Upper lobe of left lung (tissue), 6 donors: ENCODE results near the gene KIAA1755. TPM values are rescaled to one million over a fixed set of nuclear protein-coding genes. Genes with fewer than 3 reads are reported as not detected.
A peak's percentile ranks its signal among the peaks of the same experiment; 100 is the strongest.

Experiments used
- ATAC-seq, 2 donors: fragments of 200-7000 bp; cut with Tn5 transposase; one replicate each; pipeline ENCODE4 v1.9.1; 2022; ENCODE audit warnings: mild to moderate bottlenecking in 2 of 2, moderate library complexity in 2 of 2; ENCODE audit not compliant: low FRiP score in 2 of 2
- DNase-seq, 2 donors: peaks; one replicate each; pipeline ENCODE4 v3.0.0-alpha.2; 2019 to 2020
- H3K27ac ChIP-seq, 4 donors: fragments of 200-600 bp; sonication (generic); one replicate each; pipeline ENCODE4 v1.5.1; 2016 to 2019
- H3K27me3 ChIP-seq, 4 donors: fragments of 200-600 bp; sonication (generic); one replicate each; pipeline ENCODE4 v1.5.1; 2017 to 2019
- H3K36me3 ChIP-seq, 4 donors: fragments of 200-600 bp; sonication (generic); one replicate each; pipeline ENCODE4 v1.5.1; 2016 to 2019
- H3K4me1 ChIP-seq, 4 donors: fragments of 200-600 bp; sonication (generic); one replicate each; pipeline ENCODE4 v1.5.1; 2018 to 2019
- H3K4me3 ChIP-seq, 4 donors: fragments of 200-600 bp; sonication (generic); one replicate each; pipeline ENCODE4 v1.5.1; 2017 to 2019; ENCODE audit warnings: mild to moderate bottlenecking in 2 of 4, moderate library complexity in 1 of 4
- H3K9me3 ChIP-seq, 4 donors: fragments of 200-600 bp; sonication (generic); one replicate each; pipeline ENCODE4 v1.5.1; 2018 to 2019
- CTCF ChIP-seq, 6 experiments: fragments of 450-650 bp in 4 of 6; fragments of 200-600 bp in 2 of 6; sonication (generic) in 2 of 6; IDR thresholded peaks; one replicate each; pipeline ENCODE4 v1.5.1; 2016 to 2019; ENCODE audit warnings: antibody characterized with exemption in 6 of 6
- EP300 ChIP-seq, 4 donors: sonication (generic); formaldehyde crosslinking; IDR thresholded peaks; one replicate each; pipeline ENCODE4 v1.5.1; 2017; ENCODE audit warnings: antibody characterized with exemption in 4 of 4, control low read depth in 2 of 4
- POLR2A ChIP-seq, 4 donors: fragments of 450-650 bp; IDR thresholded peaks; one replicate each; pipeline ENCODE4 v1.5.1; 2016 to 2017; ENCODE audit warnings: antibody characterized with exemption in 4 of 4, mild to moderate bottlenecking in 2 of 4
- POLR2AphosphoS5 ChIP-seq, 2 donors: sonication (generic); formaldehyde crosslinking; IDR thresholded peaks; one replicate each; pipeline ENCODE4 v1.5.1; 2017; ENCODE audit warnings: antibody characterized with exemption in 2 of 2
- WGBS, 2 donors: methylation state at CpG; one replicate each; pipeline ENCODE4 v1.1.5; 2017 to 2018; 5-methylcytosine and 5-hydroxymethylcytosine counted together
- total RNA-seq, 6 donors: library from RNA; depleted of rRNA in 4 of 6; stranded (reverse); fragments of >200 nt in 4 of 6; gene quantifications; one replicate each; pipeline versions ENCODE4 v1.1.0 to v1.2.1, GENCODE V29; 2016 to 2021
- donor health status: DM: no; HTN: no; CAD: no; lungs with moderate emphysema.
- donor health status: DM: no; HTN: yes; CAD: no; lungs with severe emphysema.

Gene KIAA1755
- total RNA-seq, 6 donors from 2014 or later: 0.15 to 3.1 (median 1.4) TPM

DNA sequence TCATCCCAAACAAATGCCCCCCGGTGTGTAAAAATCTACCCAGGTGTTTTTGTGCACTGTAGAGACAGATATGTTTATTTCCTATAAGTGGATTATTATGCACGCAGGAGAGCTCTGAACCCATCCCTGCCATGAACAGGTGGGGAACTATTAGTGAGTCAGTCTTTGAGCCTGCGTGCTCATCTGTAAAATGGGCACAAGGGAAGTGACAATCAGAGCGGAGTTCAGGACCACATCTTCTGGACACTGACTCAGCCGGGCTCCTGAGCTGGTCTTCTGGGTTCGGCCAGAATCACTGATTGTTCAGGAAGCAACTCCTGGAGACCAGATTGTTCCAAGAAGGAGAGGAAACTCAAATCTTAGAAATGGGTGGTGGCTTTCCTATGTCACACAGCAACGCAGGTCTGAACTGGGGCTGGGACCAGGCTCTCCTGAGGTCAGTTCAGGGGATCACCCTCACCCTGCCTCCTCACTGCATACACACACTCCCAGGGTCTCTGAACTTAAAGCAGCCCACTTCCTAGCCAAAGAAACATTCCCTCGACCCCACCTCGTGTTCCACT is 68.1 kb downstream of the KIAA1755 start:
- no peak overlapping the region for H3K27ac ChIP-seq
- no peak for ATAC-seq
- H3K4me3 ChIP-seq: no peak overlapping the region
- TF ChIP-seq EP300 (IDR thresholded peaks at IDR 0.05): no peak
- TF ChIP-seq POLR2AphosphoS5 (IDR thresholded peaks at IDR 0.05): no peak
- no peak for TF ChIP-seq CTCF (IDR thresholded peaks at IDR 0.05)
- WGBS, 2 donors: 75 to 76% methylated on average over 9 of the region's 9 CpGs
- no peaks in the 10 kb centered on the region for H3K36me3 ChIP-seq
- peaks cover 0 to 25% (median 10%) of the 10 kb centered on the region in 4 donors for H3K4me1 ChIP-seq
- H3K9me3 ChIP-seq: no peaks in the 10 kb centered on the region
- no peak for DNase-seq
- H3K27me3 ChIP-seq: no peaks in the 10 kb centered on the region

- Histone ChIP-seq H3K9me3 (no peaks in the 10 kb centered on the region), H3K4me3 (no peak overlapping the region), H3K36me3 (no peaks in the 10 kb centered on the region), H3K27ac (peak overlapping the region in 1 of 4 donors; percentile 1), H3K4me1 (peaks cover 0 to 18% (median 6%) of the 10 kb centered on the region in 4 donors), H3K27me3 (no peaks in the 10 kb centered on the region)
- DNase-seq (peak in 1 of 2 donors; percentile 32), ATAC-seq (no peak)
- WGBS, 2 donors: 81 to 84% methylated on average over 5 of the region's 5 CpGs
- TF ChIP-seq EP300 (IDR thresholded peaks at IDR 0.05): no peak
- TF ChIP-seq CTCF (IDR thresholded peaks at IDR 0.05): no peak
- no peak for TF ChIP-seq POLR2AphosphoS5 (IDR thresholded peaks at IDR 0.05)
Measured at GRCh38 chr20:38191654-38192053, 68.9 kb downstream of the KIAA1755 start.

DNA sequence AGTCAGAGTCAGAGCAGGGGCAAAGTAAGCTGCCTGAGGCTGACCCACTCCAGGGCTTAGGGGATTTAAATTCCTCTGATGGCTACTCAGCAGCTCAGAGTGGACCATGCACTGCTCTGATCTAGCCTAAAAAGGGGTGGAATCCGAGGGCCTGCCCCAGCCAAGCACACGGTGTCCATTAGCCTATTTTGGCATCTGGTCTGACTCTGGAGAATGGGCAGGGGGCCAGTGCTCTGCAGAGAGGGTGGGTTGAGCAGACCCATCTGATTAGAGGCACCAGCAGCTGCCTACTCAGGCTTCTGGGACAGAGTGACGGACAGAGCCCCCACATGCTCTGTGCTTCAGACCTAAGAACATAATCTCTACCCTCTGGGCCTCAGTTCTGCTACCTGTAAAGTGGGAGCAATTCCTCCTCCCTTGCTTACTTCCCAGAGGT is 69.6 kb downstream of the KIAA1755 start:
- Histone ChIP-seq H3K9me3 (no peaks in the 10 kb centered on the region), H3K27me3 (no peaks in the 10 kb centered on the region), H3K36me3 (no peaks in the 10 kb centered on the region), H3K4me3 (no peak overlapping the region), H3K27ac (peak overlapping the region in 2 of 4 donors; percentile 1 to 28), H3K4me1 (peaks cover 0 to 13% (median under 1%) of the 10 kb centered on the region in 4 donors)
- 76 to 77% methylated on average over 2 to 3 of the region's 3 CpGs for WGBS, 2 donors
- ATAC-seq (peak; percentile 36 to 41), DNase-seq (no peak)
- TF ChIP-seq EP300 (IDR thresholded peaks at IDR 0.05) (no peak), CTCF (IDR thresholded peaks at IDR 0.05) (no peak), POLR2AphosphoS5 (IDR thresholded peaks at IDR 0.05) (no peak), POLR2A (IDR thresholded peaks at IDR 0.05) (no peak)

- H3K27me3 ChIP-seq: no peaks in the 10 kb centered on the region
- H3K4me1 ChIP-seq: peaks cover 0 to 5% (median 0%) of the 10 kb centered on the region in 4 donors
- no peak overlapping the region for H3K4me3 ChIP-seq
- H3K9me3 ChIP-seq: no peaks in the 10 kb centered on the region
- no peak for ATAC-seq
- TF ChIP-seq EP300 (IDR thresholded peaks at IDR 0.05) (no peak), POLR2AphosphoS5 (IDR thresholded peaks at IDR 0.05) (no peak), POLR2A (IDR thresholded peaks at IDR 0.05) (no peak), CTCF (IDR thresholded peaks at IDR 0.05) (no peak)
- no peak overlapping the region for H3K27ac ChIP-seq
- 89 to 95% methylated on average over 6 of the region's 6 CpGs for WGBS, 2 donors
- no peaks in the 10 kb centered on the region for H3K36me3 ChIP-seq
- DNase-seq: no peak
Measured at GRCh38 chr20:38190166-38190565, 70.4 kb downstream of the KIAA1755 start.

DNA sequence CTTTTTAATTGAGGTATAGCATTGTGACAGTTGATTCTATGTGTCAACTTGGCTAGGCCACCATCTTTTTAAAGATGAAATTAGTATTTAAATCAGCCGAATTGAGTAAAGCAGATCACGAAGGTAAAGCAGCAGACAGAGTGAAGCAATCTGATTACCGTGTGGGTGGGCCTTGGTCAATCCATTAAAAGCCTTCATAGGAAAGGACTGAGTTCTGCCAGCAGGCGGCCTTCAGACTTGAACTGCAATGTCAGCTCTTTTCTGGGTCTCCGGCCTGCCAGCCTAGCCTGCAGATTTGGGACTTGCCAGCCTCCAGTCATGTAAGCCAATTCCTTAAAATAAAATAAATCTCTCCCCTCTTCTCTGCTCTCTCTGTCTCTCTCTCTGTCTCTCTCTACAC is 73.0 kb downstream of the KIAA1755 start:
- no peak overlapping the region for H3K27ac ChIP-seq
- H3K27me3 ChIP-seq: no peaks in the 10 kb centered on the region
- H3K4me1 ChIP-seq: no peaks in the 10 kb centered on the region
- 56 to 69% methylated on average over 5 of the region's 5 CpGs for WGBS, 2 donors
- peak in 1 of 2 donors; percentile 64 for ATAC-seq
- no peak for DNase-seq
- no peaks in the 10 kb centered on the region for H3K36me3 ChIP-seq
- TF ChIP-seq CTCF (IDR thresholded peaks at IDR 0.05): peak in 1 of 6 experiments; percentile 25
- no peak for TF ChIP-seq POLR2A (IDR thresholded peaks at IDR 0.05)
- no peak for TF ChIP-seq EP300 (IDR thresholded peaks at IDR 0.05)
- H3K4me3 ChIP-seq: no peak overlapping the region
- no peaks in the 10 kb centered on the region for H3K9me3 ChIP-seq
